Mesodermal cell (in vitro differentiated cells): ENCODE results near the gene ITGA7.

ENCODE experiments used
- H3K27ac ChIP-seq: 2 replicates; pipeline ENCODE4 v1.7.0; 2013; ENCODE audit warnings: mild to moderate bottlenecking, low read depth, low read length, moderate library complexity; ENCODE audit not compliant: severe bottlenecking
- H3K36me3 ChIP-seq: 2 replicates; pipeline ENCODE4 v1.7.1; 2013; ENCODE audit warnings: mild to moderate bottlenecking, low read length, moderate library complexity; ENCODE audit not compliant: control insufficient read depth, insufficient read depth
- H3K4me1 ChIP-seq: one replicate; pipeline ENCODE4 v1.7.1; 2013; ENCODE audit warnings: mild to moderate bottlenecking, low read length; ENCODE audit not compliant: insufficient read depth, control insufficient read depth, poor library complexity, severe bottlenecking
- H3K4me3 ChIP-seq: 2 replicates; pipeline ENCODE4 v1.7.0; 2013; ENCODE audit warnings: low read length, control low read depth, mild to moderate bottlenecking; ENCODE audit not compliant: insufficient read depth, poor library complexity, severe bottlenecking; ENCODE audit errors: extremely low read depth
- H3K9me3 ChIP-seq: 2 replicates; pipeline ENCODE4 v1.7.1; 2013; ENCODE audit warnings: mild to moderate bottlenecking, low read length, moderate library complexity; ENCODE audit not compliant: control insufficient read depth
- WGBS, 2 experiments: methylation state at CpG; one replicate each; pipeline ENCODE4 v1.1.5; 2013; ENCODE audit warnings: missing lambda C conversion rate in 2 of 2; ENCODE audit not compliant: insufficient coverage in 2 of 2; 5-methylcytosine and 5-hydroxymethylcytosine counted together

ITGA7 gene

GRCh38 chr12:55706568-55707218 is 1.0 kb downstream of the ITGA7 start:
- Histone ChIP-seq H3K4me3 (peak overlapping the region; percentile 57), H3K27ac (no peak overlapping the region), H3K9me3 (no peaks in the 10 kb centered on the region), H3K4me1 (peaks cover 14% of the 10 kb centered on the region), H3K36me3 (no peaks in the 10 kb centered on the region)
- WGBS, 2 experiments = 44 to 47% methylated on average over 2 of the region's 2 CpGs

GRCh38 chr12:55705782-55706402 is 1.8 kb downstream of the ITGA7 start:
- H3K4me3 ChIP-seq = peak overlapping the region; percentile 57
- no peak overlapping the region for H3K27ac ChIP-seq
- no peaks in the 10 kb centered on the region for H3K9me3 ChIP-seq
- WGBS, 2 experiments = 17 to 40% methylated on average over 1 to 3 of the region's 5 CpGs
- H3K4me1 ChIP-seq = peaks cover 14% of the 10 kb centered on the region
- no peaks in the 10 kb centered on the region for H3K36me3 ChIP-seq

GRCh38 chr12:55704824-55705718 is 2.6 kb downstream of the ITGA7 start:
- Histone ChIP-seq H3K27ac (no peak overlapping the region), H3K4me3 (no peak overlapping the region), H3K4me1 (peaks cover 14% of the 10 kb centered on the region), H3K9me3 (no peaks in the 10 kb centered on the region), H3K36me3 (no peaks in the 10 kb centered on the region)
- 76 to 89% methylated on average over 4 to 6 of the region's 9 CpGs for WGBS, 2 experiments

- Histone ChIP-seq H3K4me1 (peaks cover 10% of the 10 kb centered on the region), H3K27ac (no peak overlapping the region), H3K9me3 (no peaks in the 10 kb centered on the region), H3K4me3 (no peak overlapping the region), H3K36me3 (no peaks in the 10 kb centered on the region)
- 95 to 100% methylated on average over 1 to 4 of the region's 6 CpGs for WGBS, 2 experiments
Measured at GRCh38 chr12:55703901-55704761, 3.6 kb downstream of the ITGA7 start.

GRCh38 chr12:55703288-55703687 is 4.4 kb downstream of the ITGA7 start:
- 91 to 100% methylated on average over 1 to 2 of the region's 2 CpGs for WGBS, 2 experiments

GRCh38 chr12:55702861-55703260 is 4.8 kb downstream of the ITGA7 start:
- Histone ChIP-seq H3K4me1 (peaks cover 6% of the 10 kb centered on the region), H3K27ac (no peak overlapping the region), H3K9me3 (no peaks in the 10 kb centered on the region), H3K4me3 (no peak overlapping the region), H3K36me3 (no peaks in the 10 kb centered on the region)
- WGBS, 2 experiments = 98 to 100% methylated on average over 4 to 6 of the region's 8 CpGs

More at GRCh38 chr12:55703288-55703687, 4.4 kb downstream of the ITGA7 start:
- Histone ChIP-seq H3K36me3 (no peaks in the 10 kb centered on the region), H3K9me3 (no peaks in the 10 kb centered on the region), H3K27ac (no peak overlapping the region), H3K4me1 (peaks cover 6% of the 10 kb centered on the region), H3K4me3 (no peak overlapping the region)

GRCh38 chr12:55700255-55701018 is 7.3 kb downstream of the ITGA7 start:
- WGBS, 2 experiments = 89 to 93% methylated on average over 11 to 13 of the region's 21 CpGs
- no peak overlapping the region for H3K4me3 ChIP-seq

GRCh38 chr12:55699471-55700055 is 8.1 kb downstream of the ITGA7 start:
- no peak overlapping the region for H3K4me3 ChIP-seq
- H3K27ac ChIP-seq = no peak overlapping the region
- H3K4me1 ChIP-seq = no peaks in the 10 kb centered on the region
- H3K9me3 ChIP-seq = no peaks in the 10 kb centered on the region
- H3K36me3 ChIP-seq = peaks cover 3% of the 10 kb centered on the region
- WGBS, 2 experiments = 87 to 89% methylated on average over 2 to 5 of the region's 5 CpGs

More at GRCh38 chr12:55700255-55701018, 7.3 kb downstream of the ITGA7 start:
- Histone ChIP-seq H3K9me3 (no peaks in the 10 kb centered on the region), H3K27ac (no peak overlapping the region), H3K4me1 (no peaks in the 10 kb centered on the region), H3K36me3 (no peaks in the 10 kb centered on the region)

- peaks cover 7% of the 10 kb centered on the region for H3K36me3 ChIP-seq
- no peaks in the 10 kb centered on the region for H3K4me1 ChIP-seq
- no peaks in the 10 kb centered on the region for H3K9me3 ChIP-seq
- no peak overlapping the region for H3K4me3 ChIP-seq
- H3K27ac ChIP-seq = no peak overlapping the region
- WGBS, 2 experiments = no CpG with 5 or more reads among the region's 1 CpG
Measured at GRCh38 chr12:55698965-55699364, 8.7 kb downstream of the ITGA7 start.
